Measurements from ENCODE around the gene MYOF. TPM values are rescaled to one million over a fixed set of nuclear protein-coding genes. Genes with fewer than 3 reads are reported as not detected.

Gene MYOF
- total and polyA plus RNA-seq, 2 donors (not counting 1 experiment from before 2014, with no cell fraction given), result 298 to 314 TPM

GRCh38 chr10:93417921-93418320 is 64.2 kb downstream of the MYOF start:
- H3K27ac ChIP-seq (ENCODE audit: insufficient read depth, low read length), result no peak overlapping the region
- H3K79me2 ChIP-seq (ENCODE audit: control insufficient read depth, insufficient read depth, low read length), result peaks cover 19% of the 10 kb centered on the region
- no peaks in the 10 kb centered on the region for H4K20me1 ChIP-seq (ENCODE audit: control insufficient read depth, extremely low read depth, insufficient read depth, low read length)
- no peaks in the 10 kb centered on the region for H3K9me3 ChIP-seq (ENCODE audit: control insufficient read depth, insufficient read depth, low read depth, low read length)
- H3K4me2 ChIP-seq (ENCODE audit: extremely low read depth, insufficient read depth, low read length), result no peak overlapping the region
- TF ChIP-seq, protein P1, sequence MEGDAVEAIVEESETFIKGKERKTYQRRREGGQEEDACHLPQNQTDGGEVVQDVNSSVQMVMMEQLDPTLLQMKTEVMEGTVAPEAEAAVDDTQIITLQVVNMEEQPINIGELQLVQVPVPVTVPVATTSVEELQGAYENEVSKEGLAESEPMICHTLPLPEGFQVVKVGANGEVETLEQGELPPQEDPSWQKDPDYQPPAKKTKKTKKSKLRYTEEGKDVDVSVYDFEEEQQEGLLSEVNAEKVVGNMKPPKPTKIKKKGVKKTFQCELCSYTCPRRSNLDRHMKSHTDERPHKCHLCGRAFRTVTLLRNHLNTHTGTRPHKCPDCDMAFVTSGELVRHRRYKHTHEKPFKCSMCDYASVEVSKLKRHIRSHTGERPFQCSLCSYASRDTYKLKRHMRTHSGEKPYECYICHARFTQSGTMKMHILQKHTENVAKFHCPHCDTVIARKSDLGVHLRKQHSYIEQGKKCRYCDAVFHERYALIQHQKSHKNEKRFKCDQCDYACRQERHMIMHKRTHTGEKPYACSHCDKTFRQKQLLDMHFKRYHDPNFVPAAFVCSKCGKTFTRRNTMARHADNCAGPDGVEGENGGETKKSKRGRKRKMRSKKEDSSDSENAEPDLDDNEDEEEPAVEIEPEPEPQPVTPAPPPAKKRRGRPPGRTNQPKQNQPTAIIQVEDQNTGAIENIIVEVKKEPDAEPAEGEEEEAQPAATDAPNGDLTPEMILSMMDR (conservative IDR thresholded peaks at IDR 0.05 in 1 of 2, IDR thresholded peaks at IDR 0.05 in 1 of 2; ENCODE audit: low read depth in 1 of 2, low read length in 2 of 2), result no peak
- no peak for TF ChIP-seq EZH2 (IDR thresholded peaks at IDR 0.05; ENCODE audit: low read length, missing control alignments)
- no peak for DNase-seq (ENCODE audit: low read depth in 2 of 2)
- H3K9ac ChIP-seq (ENCODE audit: insufficient read depth, low read length), result no peak overlapping the region
- H3K4me3 ChIP-seq (replicated peaks in 1 of 4; ENCODE audit: control extremely low read depth in 1 of 4, insufficient read depth in 1 of 4, low read depth in 3 of 4, low read length in 4 of 4), result no peak overlapping the region
- H3K4me1 ChIP-seq (ENCODE audit: control insufficient read depth, extremely low read depth, insufficient read depth, low read length), result peaks cover 2% of the 10 kb centered on the region
- peaks cover 11% of the 10 kb centered on the region for H3K36me3 ChIP-seq (ENCODE audit: control insufficient read depth, insufficient read depth, low read length)
- no peaks in the 10 kb centered on the region for H3K27me3 ChIP-seq (ENCODE audit: control insufficient read depth, insufficient read depth, low read length)
- no peak overlapping the region for H2AFZ ChIP-seq (ENCODE audit: low read length)

DNA sequence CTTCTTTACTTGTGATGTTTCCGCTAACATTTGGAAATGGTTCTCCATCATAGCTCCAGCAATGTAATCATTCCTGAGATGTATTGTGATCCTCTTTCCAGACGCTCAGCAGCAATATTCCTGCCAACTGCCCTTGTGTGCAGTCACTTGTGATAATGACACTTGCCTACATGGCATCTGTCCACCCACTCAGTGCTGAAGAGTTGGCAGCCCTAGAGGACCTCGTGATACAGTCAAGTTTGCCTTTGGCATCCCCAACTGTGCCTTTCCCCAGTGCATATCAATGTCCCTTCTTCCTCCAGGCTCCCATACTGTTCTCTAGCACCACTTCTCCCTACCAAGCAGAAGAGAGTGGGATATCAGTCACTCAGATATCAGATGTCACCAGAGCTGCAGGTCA is 64.9 kb downstream of the MYOF start:
- H4K20me1 ChIP-seq (ENCODE audit: control insufficient read depth, extremely low read depth, insufficient read depth, low read length), result no peaks in the 10 kb centered on the region
- H3K36me3 ChIP-seq (ENCODE audit: control insufficient read depth, insufficient read depth, low read length), result peaks cover 13% of the 10 kb centered on the region
- TF ChIP-seq, protein P1 (conservative IDR thresholded peaks at IDR 0.05 in 1 of 2, IDR thresholded peaks at IDR 0.05 in 1 of 2; ENCODE audit: low read depth in 1 of 2, low read length in 2 of 2), result no peak
- no peak for TF ChIP-seq EZH2 (IDR thresholded peaks at IDR 0.05; ENCODE audit: low read length, missing control alignments)
- no peak overlapping the region for H3K27ac ChIP-seq (ENCODE audit: insufficient read depth, low read length)
- H2AFZ ChIP-seq (ENCODE audit: low read length), result no peak overlapping the region
- H3K9me3 ChIP-seq (ENCODE audit: control insufficient read depth, insufficient read depth, low read depth, low read length), result no peaks in the 10 kb centered on the region
- no peak overlapping the region for H3K4me2 ChIP-seq (ENCODE audit: extremely low read depth, insufficient read depth, low read length)
- H3K4me1 ChIP-seq (ENCODE audit: control insufficient read depth, extremely low read depth, insufficient read depth, low read length), result peaks cover 2% of the 10 kb centered on the region
- DNase-seq (ENCODE audit: low read depth in 2 of 2), result no peak
- H3K4me3 ChIP-seq (replicated peaks in 1 of 4; ENCODE audit: control extremely low read depth in 1 of 4, insufficient read depth in 1 of 4, low read depth in 3 of 4, low read length in 4 of 4), result no peak overlapping the region
- H3K79me2 ChIP-seq (ENCODE audit: control insufficient read depth, insufficient read depth, low read length), result peaks cover 18% of the 10 kb centered on the region
- H3K27me3 ChIP-seq (ENCODE audit: control insufficient read depth, insufficient read depth, low read length), result no peaks in the 10 kb centered on the region
- H3K9ac ChIP-seq (ENCODE audit: insufficient read depth, low read length), result no peak overlapping the region

DNA sequence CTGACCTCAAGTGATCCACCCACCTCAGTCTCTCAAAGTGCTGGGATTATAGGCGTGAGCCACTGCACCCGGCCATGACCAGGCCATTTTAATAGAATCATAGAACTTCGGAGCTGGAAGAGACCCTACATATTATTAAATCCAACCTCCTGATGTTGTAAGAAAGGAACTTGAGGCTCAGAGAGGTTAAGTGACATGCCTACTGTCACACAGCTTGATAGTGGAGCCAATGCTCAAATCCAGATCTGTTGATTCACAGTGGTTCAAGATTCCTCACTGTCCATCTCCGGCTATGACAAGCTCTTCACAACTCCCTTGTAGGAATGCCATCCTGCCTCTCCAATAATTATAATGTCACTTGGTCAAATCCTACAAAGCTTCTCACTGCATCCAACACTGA is 65.3 kb downstream of the MYOF start:
- Histone ChIP-seq H3K9ac (ENCODE audit: insufficient read depth, low read length) (no peak overlapping the region), H4K20me1 (ENCODE audit: control insufficient read depth, extremely low read depth, insufficient read depth, low read length) (no peaks in the 10 kb centered on the region), H3K27me3 (ENCODE audit: control insufficient read depth, insufficient read depth, low read length) (no peaks in the 10 kb centered on the region), H3K36me3 (ENCODE audit: control insufficient read depth, insufficient read depth, low read length) (peaks cover 13% of the 10 kb centered on the region), H3K4me3 (replicated peaks in 1 of 4; ENCODE audit: control extremely low read depth in 1 of 4, insufficient read depth in 1 of 4, low read depth in 3 of 4, low read length in 4 of 4) (no peak overlapping the region), H3K79me2 (ENCODE audit: control insufficient read depth, insufficient read depth, low read length) (peaks cover 18% of the 10 kb centered on the region), H2AFZ (ENCODE audit: low read length) (no peak overlapping the region), H3K4me2 (ENCODE audit: extremely low read depth, insufficient read depth, low read length) (no peak overlapping the region), H3K9me3 (ENCODE audit: control insufficient read depth, insufficient read depth, low read depth, low read length) (no peaks in the 10 kb centered on the region), H3K27ac (ENCODE audit: insufficient read depth, low read length) (no peak overlapping the region), H3K4me1 (ENCODE audit: control insufficient read depth, extremely low read depth, insufficient read depth, low read length) (peaks cover 2% of the 10 kb centered on the region)
- TF ChIP-seq EZH2 (IDR thresholded peaks at IDR 0.05; ENCODE audit: low read length, missing control alignments), result no peak
- TF ChIP-seq, protein P1 (conservative IDR thresholded peaks at IDR 0.05 in 1 of 2, IDR thresholded peaks at IDR 0.05 in 1 of 2; ENCODE audit: low read depth in 1 of 2, low read length in 2 of 2), result no peak
- DNase-seq (ENCODE audit: low read depth in 2 of 2), result no peak
